ENCODE measurements around the gene SLC26A1.

The SLC26A1 gene

DNA sequence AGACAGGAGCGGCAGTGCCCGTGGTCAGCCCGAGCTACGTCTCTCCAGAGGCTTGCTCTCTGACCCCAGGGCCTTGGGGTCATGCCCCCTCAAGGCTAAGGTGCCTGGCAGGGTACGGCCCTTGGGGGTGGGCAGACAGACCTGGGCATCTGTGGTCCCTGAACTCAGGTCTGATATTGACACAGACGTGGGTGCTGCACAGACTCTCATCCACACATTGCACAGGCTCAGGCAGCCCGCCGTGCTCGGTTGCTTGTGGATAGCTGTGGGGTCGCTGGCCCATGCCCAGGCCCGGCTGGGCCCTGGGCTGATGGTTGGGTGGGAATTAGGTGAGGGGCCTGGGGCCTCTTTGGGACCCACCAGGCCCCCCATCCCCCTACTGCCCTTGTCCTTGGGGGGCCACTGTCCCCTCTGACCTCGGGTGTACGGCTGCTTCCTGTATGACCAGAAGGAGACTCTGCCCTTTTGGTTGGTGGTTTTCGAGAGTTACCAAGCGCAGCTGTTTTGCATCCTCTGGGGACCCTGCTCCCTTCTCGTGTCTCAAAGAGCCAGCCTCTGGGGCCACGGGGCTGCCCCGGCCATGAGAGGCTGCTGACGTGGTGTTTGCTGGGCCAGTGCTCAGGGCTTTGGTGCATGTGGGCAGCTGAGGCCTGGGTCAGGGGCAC, 28.3 kb upstream of the SLC26A1 start:
- Histone ChIP-seq H2BK12ac (ENCODE audit: low read length in 2 of 2) (no peak overlapping the region), H2BK15ac (ENCODE audit: low read depth, poor library complexity, severe bottlenecking) (peak overlapping the region; percentile 83), H3K4me1 (ENCODE audit: control insufficient read depth, insufficient read depth, low read depth, low read length) (peaks cover 49% of the 10 kb centered on the region), H3K9ac (ENCODE audit: low read length) (no peak overlapping the region), H3K9me3 (ENCODE audit: control insufficient read depth, low read length) (no peaks in the 10 kb centered on the region), H3K79me1 (replicated peaks; ENCODE audit: low read length, poor library complexity, severe bottlenecking) (peaks cover 38% of the 10 kb centered on the region), H2BK120ac (ENCODE audit: low read depth, low read length) (no peak overlapping the region), H4K91ac (ENCODE audit: low read length) (no peak overlapping the region), H3K18ac (ENCODE audit: low read depth in 1 of 2, low read length in 2 of 2) (no peak overlapping the region), H2AK5ac (ENCODE audit: low read length, severe bottlenecking) (no peak overlapping the region), H3K4me2 (ENCODE audit: low read length, poor library complexity, severe bottlenecking) (no peak overlapping the region), H2AFZ (ENCODE audit: low read depth, low read length) (no peak overlapping the region), H3K27me3 (ENCODE audit: control insufficient read depth in 1 of 2, insufficient read depth in 1 of 2, low read length in 2 of 2) (no peaks in the 10 kb centered on the region), H4K8ac (ENCODE audit: low read length) (peak overlapping the region; percentile 4), H3K4ac (ENCODE audit: low read depth in 1 of 2, low read length in 2 of 2) (no peak overlapping the region), H3K23ac (ENCODE audit: low read length in 2 of 2) (no peak overlapping the region), H3K4me3 (ENCODE audit: insufficient read depth in 1 of 2, low read depth in 1 of 2, low read length in 2 of 2) (no peak overlapping the region), H3K27ac (ENCODE audit: low read length, poor library complexity, severe bottlenecking) (no peak overlapping the region), H3K36me3 (ENCODE audit: control insufficient read depth in 1 of 2, insufficient read depth in 2 of 2, low read depth in 1 of 2, low read length in 2 of 2) (peaks cover 20 to 66% of the 10 kb centered on the region in 2 experiments), H3K14ac (ENCODE audit: low read length in 2 of 2) (no peak overlapping the region), H2BK5ac (ENCODE audit: low read depth, low read length, poor library complexity, severe bottlenecking) (no peak overlapping the region)
- no peak for DNase-seq
- WGBS: 89% methylated on average over 18 of the region's 19 CpGs

DNA sequence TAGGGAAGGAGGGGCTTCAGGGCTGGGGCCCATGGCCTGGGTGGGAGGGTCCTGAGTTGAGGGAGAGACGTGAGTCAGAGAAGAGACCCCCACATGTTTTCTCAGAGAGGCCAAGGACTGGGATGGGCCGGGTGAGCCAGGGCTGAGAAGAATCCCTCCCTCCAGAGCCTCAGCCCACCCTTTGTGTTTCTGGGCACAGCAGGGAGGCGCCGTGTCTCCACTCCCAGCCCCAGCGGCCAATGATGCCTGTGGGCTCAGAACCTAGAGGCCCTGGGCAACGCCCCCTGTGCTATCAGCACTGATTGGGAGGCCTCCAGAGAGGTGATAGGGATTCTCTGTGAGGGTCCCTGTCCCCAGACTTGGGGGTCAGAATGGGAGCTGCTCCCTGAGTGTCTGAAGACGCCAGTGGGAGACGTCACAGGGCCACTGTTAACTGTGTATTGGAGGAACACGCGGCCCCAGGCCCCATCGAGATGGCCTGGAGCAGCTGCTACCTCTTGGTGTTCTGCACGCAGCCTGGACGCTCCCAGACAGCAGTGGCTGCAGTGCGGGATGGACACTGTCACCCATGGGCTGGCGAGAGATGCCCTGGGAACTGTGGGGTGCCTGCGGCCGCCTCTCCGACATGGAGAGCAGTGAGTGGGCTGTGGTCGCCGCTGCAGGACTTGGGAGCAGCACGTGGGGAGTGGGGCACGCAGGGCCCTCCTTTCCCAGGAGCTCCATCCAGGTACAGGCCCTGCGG, 26.7 kb upstream of the SLC26A1 start:
- no peak overlapping the region for H2BK12ac ChIP-seq (ENCODE audit: low read length in 2 of 2)
- H3K27ac ChIP-seq (ENCODE audit: low read length, poor library complexity, severe bottlenecking): no peak overlapping the region
- H2BK15ac ChIP-seq (ENCODE audit: low read depth, poor library complexity, severe bottlenecking): no peak overlapping the region
- WGBS: 82% methylated on average over 20 of the region's 23 CpGs
- no peak overlapping the region for H2AFZ ChIP-seq (ENCODE audit: low read depth, low read length)
- H3K9me3 ChIP-seq (ENCODE audit: control insufficient read depth, low read length): no peaks in the 10 kb centered on the region
- H3K4me2 ChIP-seq (ENCODE audit: low read length, poor library complexity, severe bottlenecking): no peak overlapping the region
- no peak overlapping the region for H3K18ac ChIP-seq (ENCODE audit: low read depth in 1 of 2, low read length in 2 of 2)
- no peak overlapping the region for H3K4ac ChIP-seq (ENCODE audit: low read depth in 1 of 2, low read length in 2 of 2)
- peaks cover 53% of the 10 kb centered on the region for H3K4me1 ChIP-seq (ENCODE audit: control insufficient read depth, insufficient read depth, low read depth, low read length)
- H3K36me3 ChIP-seq (ENCODE audit: control insufficient read depth in 1 of 2, insufficient read depth in 2 of 2, low read depth in 1 of 2, low read length in 2 of 2): peaks cover 7 to 67% of the 10 kb centered on the region in 2 experiments
- no peak overlapping the region for H2BK120ac ChIP-seq (ENCODE audit: low read depth, low read length)
- no peaks in the 10 kb centered on the region for H3K27me3 ChIP-seq (ENCODE audit: control insufficient read depth in 1 of 2, insufficient read depth in 1 of 2, low read length in 2 of 2)
- peak overlapping the region; percentile 25 for H4K91ac ChIP-seq (ENCODE audit: low read length)
- DNase-seq: no peak
- no peak overlapping the region for H3K9ac ChIP-seq (ENCODE audit: low read length)
- H2AK5ac ChIP-seq (ENCODE audit: low read length, severe bottlenecking): peak overlapping the region; percentile 43
- no peak overlapping the region for H3K14ac ChIP-seq (ENCODE audit: low read length in 2 of 2)
- H3K79me1 ChIP-seq (replicated peaks; ENCODE audit: low read length, poor library complexity, severe bottlenecking): peaks cover 51% of the 10 kb centered on the region
- no peak overlapping the region for H2BK5ac ChIP-seq (ENCODE audit: low read depth, low read length, poor library complexity, severe bottlenecking)
- no peak overlapping the region for H4K8ac ChIP-seq (ENCODE audit: low read length)
- H3K4me3 ChIP-seq (ENCODE audit: insufficient read depth in 1 of 2, low read depth in 1 of 2, low read length in 2 of 2): no peak overlapping the region
- H3K23ac ChIP-seq (ENCODE audit: low read length in 2 of 2): no peak overlapping the region

DNA sequence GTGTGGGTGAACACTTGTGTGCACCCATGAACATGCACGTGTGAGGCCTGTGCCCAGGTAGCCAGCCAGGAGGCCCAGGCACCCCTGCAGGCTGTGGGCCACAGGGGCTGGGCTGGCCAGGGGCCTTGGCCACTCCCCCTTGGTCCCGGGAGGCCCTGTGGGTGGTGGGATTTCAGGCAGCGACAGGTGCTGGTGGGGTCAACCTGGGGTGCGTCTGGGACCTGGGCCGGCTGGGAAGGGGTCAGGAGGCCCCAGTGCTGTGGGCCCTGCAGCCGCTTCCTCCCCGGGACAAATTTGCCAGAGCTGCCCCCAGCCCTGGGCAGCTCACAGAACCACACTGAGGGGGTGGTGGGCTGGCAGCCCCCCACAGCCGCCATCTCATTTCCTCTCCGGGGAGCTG, 26.1 kb upstream of the SLC26A1 start:
- Histone ChIP-seq H3K18ac (ENCODE audit: low read depth in 1 of 2, low read length in 2 of 2) (no peak overlapping the region), H3K4me3 (ENCODE audit: insufficient read depth in 1 of 2, low read depth in 1 of 2, low read length in 2 of 2) (no peak overlapping the region), H2AK5ac (ENCODE audit: low read length, severe bottlenecking) (peak overlapping the region; percentile 43), H3K4me1 (ENCODE audit: control insufficient read depth, insufficient read depth, low read depth, low read length) (peaks cover 57% of the 10 kb centered on the region), H3K79me1 (replicated peaks; ENCODE audit: low read length, poor library complexity, severe bottlenecking) (peaks cover 57% of the 10 kb centered on the region), H3K36me3 (ENCODE audit: control insufficient read depth in 1 of 2, insufficient read depth in 2 of 2, low read depth in 1 of 2, low read length in 2 of 2) (peaks cover 2 to 67% of the 10 kb centered on the region in 2 experiments), H2BK12ac (ENCODE audit: low read length in 2 of 2) (no peak overlapping the region), H3K27ac (ENCODE audit: low read length, poor library complexity, severe bottlenecking) (no peak overlapping the region), H3K4ac (ENCODE audit: low read depth in 1 of 2, low read length in 2 of 2) (no peak overlapping the region), H2BK15ac (ENCODE audit: low read depth, poor library complexity, severe bottlenecking) (no peak overlapping the region), H4K91ac (ENCODE audit: low read length) (no peak overlapping the region), H3K27me3 (ENCODE audit: control insufficient read depth in 1 of 2, insufficient read depth in 1 of 2, low read length in 2 of 2) (no peaks in the 10 kb centered on the region), H3K14ac (ENCODE audit: low read length in 2 of 2) (peak overlapping the region in 1 of 2 experiments; percentile 44), H3K9ac (ENCODE audit: low read length) (no peak overlapping the region), H4K8ac (ENCODE audit: low read length) (no peak overlapping the region), H3K23ac (ENCODE audit: low read length in 2 of 2) (no peak overlapping the region), H2BK5ac (ENCODE audit: low read depth, low read length, poor library complexity, severe bottlenecking) (no peak overlapping the region), H2BK120ac (ENCODE audit: low read depth, low read length) (no peak overlapping the region), H3K9me3 (ENCODE audit: control insufficient read depth, low read length) (no peaks in the 10 kb centered on the region), H2AFZ (ENCODE audit: low read depth, low read length) (no peak overlapping the region), H3K4me2 (ENCODE audit: low read length, poor library complexity, severe bottlenecking) (no peak overlapping the region)
- 74% methylated on average over 8 of the region's 9 CpGs for WGBS
- DNase-seq: no peak

DNA sequence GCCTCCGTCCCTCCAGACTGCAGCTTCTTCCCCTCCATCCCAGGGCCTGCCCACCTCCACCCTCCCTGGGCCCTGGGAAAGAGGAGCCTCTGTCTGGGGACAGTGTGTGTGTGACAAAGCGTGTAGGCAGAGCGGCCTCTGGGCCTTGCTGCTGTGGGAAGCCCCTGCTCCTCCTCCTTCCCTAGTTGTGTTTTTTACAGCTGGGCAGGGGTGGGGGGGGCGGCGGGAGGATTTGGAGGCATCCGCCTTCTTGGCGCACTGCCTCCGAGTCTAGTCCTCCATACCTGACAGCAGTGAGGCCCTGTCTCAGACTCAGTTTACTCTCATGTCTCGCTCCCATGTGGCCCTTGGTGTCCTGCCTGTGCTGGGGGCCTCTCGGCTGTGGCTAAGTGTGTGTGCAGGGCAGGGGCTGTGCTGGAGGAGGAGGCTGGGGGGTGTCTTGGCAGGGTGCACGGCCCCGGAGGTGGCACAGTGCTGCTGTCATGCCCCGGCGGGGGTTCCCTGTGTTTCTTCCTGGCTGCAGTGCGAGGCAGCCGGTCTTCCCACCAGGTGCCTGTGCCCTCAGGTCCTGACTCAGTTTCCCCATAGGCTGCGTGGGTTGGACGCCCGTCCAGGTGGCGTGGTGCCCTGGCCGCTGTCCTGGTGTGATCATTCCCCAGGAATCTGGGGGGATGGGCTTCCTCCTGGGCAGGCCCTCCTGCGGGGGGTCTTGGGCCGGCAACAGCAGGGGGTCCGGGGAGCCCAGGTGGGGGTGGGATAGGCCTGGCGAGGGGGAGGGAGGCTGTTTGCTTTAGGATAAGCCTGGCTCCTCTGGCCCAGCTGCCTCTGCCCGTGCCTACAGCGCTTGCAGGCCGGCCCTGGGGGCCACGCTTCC, 25.2 kb upstream of the SLC26A1 start:
- H4K91ac ChIP-seq (ENCODE audit: low read length): peak overlapping the region; percentile 61
- H3K79me1 ChIP-seq (replicated peaks; ENCODE audit: low read length, poor library complexity, severe bottlenecking): peaks cover 64% of the 10 kb centered on the region
- H3K14ac ChIP-seq (ENCODE audit: low read length in 2 of 2): no peak overlapping the region
- H3K23ac ChIP-seq (ENCODE audit: low read length in 2 of 2): no peak overlapping the region
- no peak overlapping the region for H2BK15ac ChIP-seq (ENCODE audit: low read depth, poor library complexity, severe bottlenecking)
- no peak overlapping the region for H3K9ac ChIP-seq (ENCODE audit: low read length)
- H3K27ac ChIP-seq (ENCODE audit: low read length, poor library complexity, severe bottlenecking): no peak overlapping the region
- H3K4ac ChIP-seq (ENCODE audit: low read depth in 1 of 2, low read length in 2 of 2): no peak overlapping the region
- no peak overlapping the region for H3K4me3 ChIP-seq (ENCODE audit: insufficient read depth in 1 of 2, low read depth in 1 of 2, low read length in 2 of 2)
- no peak overlapping the region for H2AFZ ChIP-seq (ENCODE audit: low read depth, low read length)
- no peak overlapping the region for H2BK120ac ChIP-seq (ENCODE audit: low read depth, low read length)
- no peak overlapping the region for H3K18ac ChIP-seq (ENCODE audit: low read depth in 1 of 2, low read length in 2 of 2)
- H3K4me2 ChIP-seq (ENCODE audit: low read length, poor library complexity, severe bottlenecking): no peak overlapping the region
- H2BK12ac ChIP-seq (ENCODE audit: low read length in 2 of 2): no peak overlapping the region
- DNase-seq: no peak
- H3K9me3 ChIP-seq (ENCODE audit: control insufficient read depth, low read length): no peaks in the 10 kb centered on the region
- no peaks in the 10 kb centered on the region for H3K27me3 ChIP-seq (ENCODE audit: control insufficient read depth in 1 of 2, insufficient read depth in 1 of 2, low read length in 2 of 2)
- no peak overlapping the region for H4K8ac ChIP-seq (ENCODE audit: low read length)
- H3K4me1 ChIP-seq (ENCODE audit: control insufficient read depth, insufficient read depth, low read depth, low read length): peaks cover 60% of the 10 kb centered on the region
- peaks cover 3 to 65% of the 10 kb centered on the region in 2 experiments for H3K36me3 ChIP-seq (ENCODE audit: control insufficient read depth in 1 of 2, insufficient read depth in 2 of 2, low read depth in 1 of 2, low read length in 2 of 2)
- no peak overlapping the region for H2AK5ac ChIP-seq (ENCODE audit: low read length, severe bottlenecking)
- WGBS: 87% methylated on average over 27 of the region's 29 CpGs
- H2BK5ac ChIP-seq (ENCODE audit: low read depth, low read length, poor library complexity, severe bottlenecking): no peak overlapping the region

Data from mesenchymal stem cell (in vitro differentiated cells and primary cell).